T-cell (primary cell): ENCODE results near the gene LY6G6D. TPM values are rescaled to one million over a fixed set of nuclear protein-coding genes. Genes with fewer than 3 reads are reported as not detected.

ENCODE experiments used
- ATAC-seq, 4 experiments: fragments of 200-7000 bp in 3 of 4; fragments of 150-1000 bp in 1 of 4; cut with Tn5 transposase; replicated peaks in 1 of 4; 1 replicate in 3 of 4; 2 replicates in 1 of 4; pipeline ENCODE4 v1.10.0; 2021; ENCODE audit warnings: moderate library complexity in 3 of 4, mild to moderate bottlenecking in 2 of 4, moderate number of reproducible peaks in 1 of 4
- CTCF ChIA-PET, 2 donors: fragments of 300-600 bp; sonication (Branson Sonifier 250); formaldehyde crosslinking; loops; one replicate each; lab custom pipeline; 2022; ENCODE audit warnings: antibody characterized with exemption in 2 of 2; lab: Charles Lee
- POLR2A ChIA-PET, 2 donors: fragments of 300-600 bp; sonication (Branson Sonifier 250); formaldehyde crosslinking; loops; one replicate each; lab custom pipeline; 2022; ENCODE audit warnings: antibody characterized with exemption in 2 of 2; lab: Charles Lee
- DNase-seq, 35 experiments: peaks; one replicate each; pipeline versions ENCODE4 v3.0.0 to v3.0.0-alpha.2; 2013 to 2023
- H3K27ac ChIP-seq: one replicate; pipeline ENCODE4 v1.5.1; 2013; ENCODE audit warnings: low read length
- H3K27me3 ChIP-seq, 2 experiments: replicated peaks in 1 of 2; 1 replicate in 1 of 2; 2 replicates in 1 of 2; pipeline versions ENCODE4 v1.6.1 to v1.7.0; 2013; ENCODE audit warnings: low read length in 1 of 2, mixed read lengths in 1 of 2; ENCODE audit not compliant: control insufficient read depth in 2 of 2, insufficient read depth in 2 of 2; ENCODE audit errors: extremely low read depth in 1 of 2
- H3K36me3 ChIP-seq, 2 donors: 1 replicate in 1 of 2; 2 replicates in 1 of 2; pipeline versions ENCODE4 v1.6.1 to v1.7.0; 2013; ENCODE audit warnings: low read length in 1 of 2; ENCODE audit not compliant: control insufficient read depth in 2 of 2, insufficient read depth in 1 of 2; ENCODE audit errors: extremely low read depth in 1 of 2
- H3K4me1 ChIP-seq, 2 experiments: 1 replicate in 1 of 2; 2 replicates in 1 of 2; pipeline versions ENCODE4 v1.6.1 to v1.7.0; 2013; ENCODE audit warnings: low read length in 2 of 2, mixed read lengths in 1 of 2; ENCODE audit not compliant: insufficient read depth in 2 of 2, control insufficient read depth in 1 of 2; ENCODE audit errors: extremely low read depth in 1 of 2
- H3K4me3 ChIP-seq, 2 donors: 1 replicate in 1 of 2; 2 replicates in 1 of 2; pipeline versions ENCODE4 v1.5.1 to v1.7.0; 2013; ENCODE audit warnings: mild to moderate bottlenecking in 2 of 2, low read length in 1 of 2, moderate library complexity in 1 of 2; ENCODE audit not compliant: control insufficient read depth in 1 of 2; ENCODE audit errors: extremely low read depth in 1 of 2
- H3K9me3 ChIP-seq: 2 replicates; pipeline ENCODE4 v1.7.0; 2013
- H3K27ac Mint-ChIP-seq, 2 donors: one replicate each; pipeline ENCODE4 v1.8.0; 2020 to 2021; ENCODE audit warnings: mild to moderate bottlenecking in 2 of 2, mixed read lengths in 2 of 2
- H3K27me3 Mint-ChIP-seq, 2 donors: one replicate each; pipeline ENCODE4 v1.8.0; 2021 to 2022; ENCODE audit warnings: mixed read lengths in 2 of 2
- H3K36me3 Mint-ChIP-seq: one replicate; pipeline ENCODE4 v1.8.0; 2021; ENCODE audit warnings: mixed read lengths
- H3K4me1 Mint-ChIP-seq, 3 donors: one replicate each; pipeline ENCODE4 v1.8.0; 2020 to 2022; ENCODE audit warnings: mixed read lengths in 3 of 3, mild to moderate bottlenecking in 1 of 3
- H3K4me3 Mint-ChIP-seq, 3 donors: one replicate each; pipeline ENCODE4 v1.8.0; 2020 to 2022; ENCODE audit warnings: mild to moderate bottlenecking in 3 of 3, mixed read lengths in 3 of 3, moderate library complexity in 3 of 3
- H3K9me3 Mint-ChIP-seq, 3 donors: one replicate each; pipeline ENCODE4 v1.8.0; 2020 to 2022; ENCODE audit warnings: mixed read lengths in 3 of 3
- WGBS: methylation state at CpG from one replicate; pipeline ENCODE4 v1.1.5; 2013; ENCODE audit warnings: missing lambda C conversion rate; ENCODE audit not compliant: insufficient coverage; 5-methylcytosine and 5-hydroxymethylcytosine counted together
- total RNA-seq, 35 experiments: library from RNA in 6 of 35; stranded (reverse) in 6 of 35; fragments of 120-200 nt in 1 of 35; gene quantifications; one replicate each; pipeline versions ENCODE4 v1.2.1 to v1.2.4 and lab custom pipeline; 2013 to 2026

Gene LY6G6D
- total RNA-seq, 5 donors from 2014 or later (not counting 1 experiment from before 2014, with no cell fraction given): not detected

DNA sequence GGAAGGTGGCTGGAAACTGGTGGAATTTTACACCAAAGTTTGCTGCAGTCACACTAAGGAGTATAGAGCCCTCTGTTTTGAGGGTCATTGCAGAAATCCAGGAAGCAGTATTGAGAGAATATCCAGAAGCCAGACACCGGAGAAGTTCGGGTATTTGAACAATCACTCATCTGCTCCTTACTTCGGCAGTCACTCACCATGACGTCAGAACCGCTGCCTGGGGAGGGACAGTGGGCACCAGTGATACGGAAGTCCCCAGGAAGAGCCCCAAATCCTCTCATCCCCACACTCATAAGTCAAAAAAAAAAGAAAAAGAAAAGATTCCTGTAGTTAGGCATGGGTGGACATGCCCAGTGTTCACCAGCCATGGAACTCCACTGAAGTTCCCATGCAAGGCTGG lies 38.2 kb upstream of the LY6G6D start:
- ChIA-PET POLR2A (no interaction called here), CTCF (interaction anchor here in 1 of 2 donors (0.5 kb wide), 1 partner anchor 23 kb away, joined by 4 read pairs; no protein-coding TSS in a partner anchor)
- Histone ChIP-seq H3K9me3 (no peaks in the 10 kb centered on the region), H3K4me3 (no peak overlapping the region), H3K4me1 (peaks cover 0 to 20% of the 10 kb centered on the region in 2 experiments), H3K27me3 (no peaks in the 10 kb centered on the region), H3K36me3 (peaks cover 8 to 16% of the 10 kb centered on the region in 2 donors), H3K27ac (no peak overlapping the region)
- Mint-ChIP-seq H3K4me3 (no peak overlapping the region), H3K27ac (no peak overlapping the region), H3K27me3 (no peaks in the 10 kb centered on the region), H3K36me3 (peaks cover 9% of the 10 kb centered on the region), H3K9me3 (no peaks in the 10 kb centered on the region), H3K4me1 (peaks cover 16 to 23% (median 18%) of the 10 kb centered on the region in 3 donors)
- no CpG with 5 or more reads among the region's 6 CpGs for WGBS
- no peak for DNase-seq
- ATAC-seq: no peak

DNA sequence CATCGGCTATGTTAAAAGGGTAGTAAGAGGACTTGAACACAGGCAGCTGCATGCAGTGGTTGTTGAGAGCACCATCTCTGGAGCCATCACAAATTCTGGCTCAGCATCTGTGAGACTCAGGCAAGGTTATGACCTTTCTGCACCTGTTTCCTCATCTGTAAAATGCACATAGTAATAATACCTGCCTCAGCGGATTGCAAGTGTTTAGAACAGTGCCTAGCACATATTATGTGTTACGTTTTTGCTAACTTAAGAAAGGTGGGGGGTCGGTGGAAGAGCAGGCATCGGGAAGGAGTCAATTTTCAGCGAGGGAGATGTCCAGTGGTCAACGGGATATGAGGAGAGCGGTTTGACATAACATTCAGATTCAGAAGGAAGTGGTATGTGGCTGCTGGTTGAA lies 37.2 kb upstream of the LY6G6D start:
- Mint-ChIP-seq H3K36me3 (peaks cover 4% of the 10 kb centered on the region), H3K9me3 (no peaks in the 10 kb centered on the region), H3K4me3 (no peak overlapping the region), H3K4me1 (peaks cover 16 to 23% (median 18%) of the 10 kb centered on the region in 3 donors), H3K27me3 (no peaks in the 10 kb centered on the region), H3K27ac (peak overlapping the region in 1 of 2 donors; percentile 5)
- Histone ChIP-seq H3K27me3 (no peaks in the 10 kb centered on the region), H3K27ac (no peak overlapping the region), H3K9me3 (no peaks in the 10 kb centered on the region), H3K36me3 (peaks cover 7 to 8% of the 10 kb centered on the region in 2 donors), H3K4me1 (peaks cover 0 to 21% of the 10 kb centered on the region in 2 experiments), H3K4me3 (no peak overlapping the region)
- no peak for ATAC-seq
- ChIA-PET CTCF (no interaction called here), POLR2A (interaction anchor here in 1 of 2 donors (0.6 kb wide), 1 partner anchor 129 kb away, joined by 3 read pairs; no protein-coding TSS in a partner anchor)
- DNase-seq: no peak
- 73% methylated on average over 8 of the region's 8 CpGs for WGBS

DNA sequence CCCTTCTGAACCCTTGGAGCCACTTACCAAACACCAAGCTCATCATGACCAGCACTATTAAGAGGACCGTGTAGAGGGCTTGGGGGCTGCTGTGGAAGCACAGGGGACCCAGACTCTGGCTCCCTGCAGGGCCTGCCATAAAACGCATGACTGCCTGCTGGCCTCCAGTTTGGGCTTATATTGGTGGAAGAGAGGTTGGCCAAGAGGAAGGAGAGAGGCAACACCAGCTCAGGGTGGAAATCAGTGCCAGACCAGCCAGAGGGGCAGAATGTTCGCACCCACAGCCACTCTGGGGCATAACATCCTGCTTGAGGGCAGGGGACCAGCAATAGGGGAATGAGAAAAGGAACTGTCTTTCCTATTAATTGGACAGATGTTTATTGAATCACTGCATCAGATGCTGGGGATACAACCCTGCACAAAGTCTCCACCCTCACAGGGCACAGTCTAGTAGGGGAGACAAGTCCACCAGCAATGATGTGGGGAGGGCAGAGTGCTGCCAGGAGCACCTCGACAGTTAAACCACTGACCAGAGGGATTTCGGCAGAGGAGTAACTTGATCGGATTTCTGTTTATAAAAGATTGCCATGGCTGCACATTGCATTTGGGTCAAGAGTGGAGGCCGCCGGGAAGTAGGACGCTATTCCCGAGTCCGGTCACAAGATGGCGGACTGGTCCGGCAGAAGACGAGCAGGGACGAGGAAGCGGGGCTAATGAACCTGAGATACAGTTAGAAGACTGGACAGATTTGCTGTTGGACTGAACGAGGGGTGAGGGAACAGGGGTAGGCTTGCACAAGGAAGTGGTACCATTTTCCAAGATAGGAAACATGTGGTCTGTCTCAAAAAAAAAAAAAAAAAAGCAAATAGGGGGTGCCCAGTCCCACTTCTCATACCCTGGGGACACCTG lies 34.7 kb upstream of the LY6G6D start, which contains the start of gene LY6G5C:
Gene LY6G5C (minus strand): TSS at position 842 of the 909 bp plus-strand sequence. CDS start 694 bp downstream, at position 148.
- ATAC-seq (peak; percentile 68 to 81 (median 78)), DNase-seq (peak in 27 of 35 experiments; percentile 20 to 76 (median 40))
- ChIA-PET CTCF (interaction anchor here in 1 of 2 donors (0.5 to 0.6 kb wide), 3 partner anchors 82 to 149 kb away, joined by 3 to 6 read pairs (median 5); no protein-coding TSS in a partner anchor), POLR2A (no interaction called here)
- Mint-ChIP-seq H3K27me3 (no peaks in the 10 kb centered on the region), H3K4me3 (peak within 1 kb of the TSS; percentile 84 to 91 (median 86)), H3K36me3 (no peaks in the 10 kb centered on the region), H3K27ac (peak within 1 kb of the TSS; percentile 45 to 85), H3K4me1 (peaks cover 16 to 23% (median 18%) of the 10 kb centered on the region in 3 donors), H3K9me3 (no peaks in the 10 kb centered on the region)
- WGBS: 17% methylated on average over 16 of the region's 17 CpGs
- Histone ChIP-seq H3K9me3 (no peaks in the 10 kb centered on the region), H3K36me3 (no peaks in the 10 kb centered on the region), H3K4me1 (peaks cover 0 to 21% of the 10 kb centered on the region in 2 experiments), H3K4me3 (peak within 1 kb of the TSS; percentile 49 to 64), H3K27ac (peak within 1 kb of the TSS; percentile 5), H3K27me3 (no peaks in the 10 kb centered on the region)

DNA sequence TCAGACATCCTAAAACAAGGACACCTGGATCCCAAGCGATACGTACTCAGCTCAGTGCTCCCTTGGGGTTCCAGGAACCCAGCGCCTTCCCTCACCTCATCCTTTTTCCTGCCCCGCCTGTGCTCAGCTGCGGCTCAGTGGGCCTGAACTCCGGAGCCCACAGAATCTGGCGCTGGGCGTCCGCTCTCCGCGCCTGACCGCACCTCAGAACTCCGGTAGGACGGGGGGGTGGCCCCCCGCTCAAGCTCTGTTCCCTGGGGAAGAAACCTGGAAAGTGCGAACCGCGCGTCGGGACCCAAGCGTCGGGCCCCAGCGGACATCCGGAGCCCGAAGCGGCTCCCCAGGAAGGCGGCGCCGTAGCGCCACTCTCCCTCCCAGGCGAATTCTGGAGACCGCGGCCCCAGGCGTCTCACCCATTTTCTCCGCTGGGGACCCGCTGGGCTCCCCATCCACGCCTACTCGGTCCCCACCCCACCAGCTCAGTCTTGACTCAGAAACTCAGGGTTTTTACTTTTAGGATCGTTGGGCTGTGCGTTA lies 33.9 kb upstream of the LY6G6D start:
- peaks cover 0 to 21% of the 10 kb centered on the region in 2 experiments for H3K4me1 ChIP-seq
- H3K9me3 ChIP-seq: no peaks in the 10 kb centered on the region
- peak overlapping the region; percentile 5 for H3K27ac ChIP-seq
- POLR2A ChIA-PET: no interaction called here
- H3K27me3 ChIP-seq: no peaks in the 10 kb centered on the region
- no peaks in the 10 kb centered on the region for H3K9me3 Mint-ChIP-seq
- CTCF ChIA-PET: interaction anchor here in 1 of 2 donors (0.6 kb wide), 2 partner anchors 107 to 148 kb away, joined by 5 to 6 read pairs; no protein-coding TSS in a partner anchor
- peaks cover 16 to 23% (median 18%) of the 10 kb centered on the region in 3 donors for H3K4me1 Mint-ChIP-seq
- H3K36me3 ChIP-seq: peaks cover 0 to 2% of the 10 kb centered on the region in 2 donors
- ATAC-seq (peak; percentile 62 to 73 (median 68)), DNase-seq (peak in 16 of 35 experiments; percentile 12 to 60 (median 31))
- no peaks in the 10 kb centered on the region for H3K27me3 Mint-ChIP-seq
- peak overlapping the region; percentile 49 to 64 for H3K4me3 ChIP-seq
- peak overlapping the region; percentile 45 to 85 for H3K27ac Mint-ChIP-seq
- H3K36me3 Mint-ChIP-seq: peaks cover 2% of the 10 kb centered on the region
- peak overlapping the region; percentile 84 to 91 (median 86) for H3K4me3 Mint-ChIP-seq
- 0% methylated on average over 35 of the region's 40 CpGs for WGBS

DNA sequence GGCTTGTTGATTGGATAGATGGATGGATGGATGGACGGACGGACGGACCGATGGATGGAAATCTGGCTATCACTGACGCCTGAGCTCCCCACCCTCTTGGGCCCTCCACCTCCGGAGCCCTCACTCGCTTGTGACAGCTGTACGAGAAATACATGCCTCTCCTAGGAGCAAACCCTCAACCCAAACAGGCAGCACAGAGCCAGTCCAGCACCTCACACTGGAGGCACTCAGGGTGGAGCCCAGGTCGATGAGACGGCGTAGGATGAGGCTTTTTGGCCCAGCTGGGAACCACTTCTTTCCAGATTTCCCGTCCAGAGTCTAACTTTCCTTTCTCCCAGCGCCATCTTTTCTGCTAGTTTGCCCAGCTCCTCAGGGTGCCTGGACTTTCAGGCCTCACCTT lies 31.6 kb upstream of the LY6G6D start:
- Histone ChIP-seq H3K27me3 (no peaks in the 10 kb centered on the region), H3K4me3 (no peak overlapping the region), H3K27ac (no peak overlapping the region), H3K4me1 (peaks cover 0 to 21% of the 10 kb centered on the region in 2 experiments), H3K36me3 (peaks cover 3 to 25% of the 10 kb centered on the region in 2 donors), H3K9me3 (no peaks in the 10 kb centered on the region)
- no peak overlapping the region for H3K4me3 Mint-ChIP-seq
- ATAC-seq (no peak), DNase-seq (no peak)
- CTCF ChIA-PET: no interaction called here
- no peaks in the 10 kb centered on the region for H3K27me3 Mint-ChIP-seq
- peaks cover 17% of the 10 kb centered on the region for H3K36me3 Mint-ChIP-seq
- no peaks in the 10 kb centered on the region for H3K9me3 Mint-ChIP-seq
- H3K27ac Mint-ChIP-seq: no peak overlapping the region
- POLR2A ChIA-PET: no interaction called here
- 94% methylated on average over 10 of the region's 13 CpGs for WGBS
- H3K4me1 Mint-ChIP-seq: peaks cover 16 to 23% (median 18%) of the 10 kb centered on the region in 3 donors

DNA sequence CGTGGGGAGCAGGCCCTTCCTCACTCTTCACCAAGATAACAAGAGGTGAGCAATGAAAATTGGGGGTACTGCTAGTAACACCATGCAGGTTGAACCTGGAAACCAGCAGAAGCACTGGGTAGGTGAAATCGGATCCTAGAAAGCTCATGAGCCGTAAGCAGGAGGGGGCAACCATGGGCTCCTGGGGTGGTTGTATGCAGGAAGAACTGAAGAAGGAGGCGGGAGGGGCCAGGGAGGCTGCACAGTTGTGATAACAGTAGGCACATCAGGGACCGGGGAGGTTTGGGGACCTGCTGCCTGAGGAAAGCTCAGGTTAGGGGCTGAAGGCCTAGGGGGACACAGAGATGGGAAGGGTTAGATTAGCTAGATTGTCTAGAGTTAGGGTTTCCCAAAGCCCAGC lies 28.7 kb upstream of the LY6G6D start:
- DNase-seq (no peak), ATAC-seq (no peak)
- peaks cover 0 to 6% of the 10 kb centered on the region in 2 experiments for H3K4me1 ChIP-seq
- WGBS: 100% methylated on average over 3 of the region's 5 CpGs
- Mint-ChIP-seq H3K27ac (peak overlapping the region; percentile 28 to 36), H3K36me3 (peaks cover 38% of the 10 kb centered on the region), H3K4me1 (peaks cover 2 to 5% (median 3%) of the 10 kb centered on the region in 3 donors), H3K4me3 (no peak overlapping the region), H3K27me3 (no peaks in the 10 kb centered on the region), H3K9me3 (no peaks in the 10 kb centered on the region)
- CTCF ChIA-PET: no interaction called here
- no peaks in the 10 kb centered on the region for H3K27me3 ChIP-seq
- POLR2A ChIA-PET: no interaction called here
- no peak overlapping the region for H3K27ac ChIP-seq
- no peak overlapping the region for H3K4me3 ChIP-seq
- peaks cover 10 to 54% of the 10 kb centered on the region in 2 donors for H3K36me3 ChIP-seq
- H3K9me3 ChIP-seq: no peaks in the 10 kb centered on the region
